GM21619 (cell line): ENCODE results near the gene LY6G5B.

Experiments used
- ATAC-seq: cut with Tn5 transposase; IDR thresholded peaks from one replicate; pipeline ENCODE4 v1.9.1; 2021; ENCODE audit not compliant: unreplicated experiment

Gene LY6G5B

GRCh38 chr6:31713991-31714684 is 44.4 kb downstream of the LY6G5B start:
- no peak for ATAC-seq

GRCh38 chr6:31715022-31715958 is 45.5 kb downstream of the LY6G5B start, which contains the start of gene LY6G6D:
Gene LY6G6D (plus strand): TSS chr6:31715348. CDS start chr6:31715356, 8 bp downstream.
- ATAC-seq: no peak

GRCh38 chr6:31717499-31718222 is 47.9 kb downstream of the LY6G5B start:
- no peak for ATAC-seq

GRCh38 chr6:31718265-31718664 is 48.5 kb downstream of the LY6G5B start:
- ATAC-seq: no peak

- no peak for ATAC-seq
These were observed 49.2 kb downstream of the LY6G5B start for GRCh38 chr6:31719001-31719400.

- no peak for ATAC-seq
These were observed 50.5 kb downstream of the LY6G5B start for GRCh38 chr6:31720196-31720770.

- no peak for ATAC-seq
These were observed 51.7 kb downstream of the LY6G5B start, which contains the start of gene LY6G6C for GRCh38 chr6:31721351-31722020. Gene LY6G6C (minus strand): TSS chr6:31721746. CDS start chr6:31721679, 67 bp downstream.

- ATAC-seq: no peak
These were observed 52.4 kb downstream of the LY6G5B start for GRCh38 chr6:31722173-31722572.
